Cardiac septum (tissue), 1 donor: ENCODE data around the gene CFAP52. TPM values are rescaled to one million over a fixed set of nuclear protein-coding genes. Genes with fewer than 3 reads are reported as not detected.
"Not testable (repeated sequence)": the region's sequence is repeated elsewhere in the genome, so short reads cannot be mapped to it uniquely, and the experiment has no call there.

Experiments
- DNase-seq: peaks from one replicate; pipeline ENCODE4 v3.0.0-alpha.2; 2020; ENCODE audit warnings: low spot score
- intact Hi-C: fragments of 100-400 bp; cut with DNase I; formaldehyde crosslinking; loops from one replicate; pipeline ENCODE4 v1.14.0; 2022
- total RNA-seq: library from RNA; stranded (reverse); fragmentation: NEBNext Ultra II Directional; extraction: Animal tissue kit (Norgen Biotek cat#: 25700); gene quantifications from one replicate; pipeline ENCODE4 v1.2.1, GENCODE V29; 2021
- donor health status: DM: no; HTN: no; CAD: no.

The CFAP52 gene
- total RNA-seq, 1 donor from 2014 or later: not detected

DNA sequence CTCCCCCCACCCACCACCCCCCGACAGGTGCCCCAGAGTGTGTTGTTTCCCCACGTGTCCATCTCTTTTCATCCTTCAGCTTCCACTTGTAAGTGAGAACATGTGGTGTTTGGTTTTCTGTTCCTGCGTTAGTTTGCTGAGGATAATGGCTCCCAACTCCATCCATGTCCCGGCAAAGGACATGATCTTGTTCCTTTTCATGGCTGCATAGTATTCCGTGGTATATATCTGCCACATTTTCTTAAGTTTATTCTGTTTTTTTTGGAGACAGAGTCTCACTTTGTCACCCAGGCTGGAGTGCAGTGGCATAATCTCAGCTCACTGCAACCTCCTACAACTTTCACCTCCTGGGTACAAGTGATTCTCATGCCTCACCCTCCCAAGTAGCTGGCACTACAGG is 63.9 kb downstream of the CFAP52 start:
- intact Hi-C loops, DNase-seq: not testable (repeated sequence)

DNA sequence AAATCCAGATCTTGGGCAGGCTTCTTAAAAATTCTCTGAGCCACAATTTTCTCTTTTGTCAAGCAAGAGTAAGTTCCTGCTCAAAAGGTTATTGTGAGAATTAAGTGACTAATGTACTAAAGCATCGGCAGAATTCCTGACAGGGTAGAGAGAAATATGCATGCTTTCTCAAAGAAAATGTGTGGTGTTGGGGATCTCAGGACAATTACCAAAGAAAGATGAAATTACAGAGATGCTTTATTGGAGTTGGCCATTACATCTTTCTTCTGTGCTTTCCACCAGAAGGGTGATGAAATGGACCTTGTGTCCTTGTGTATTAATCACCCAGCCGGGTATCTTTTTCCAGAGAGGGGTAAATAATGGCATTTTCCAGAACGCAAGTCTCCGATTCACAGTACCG is 67.2 kb downstream of the CFAP52 start:
- DNase-seq: no peak
- intact Hi-C loops: no loop called here

DNA sequence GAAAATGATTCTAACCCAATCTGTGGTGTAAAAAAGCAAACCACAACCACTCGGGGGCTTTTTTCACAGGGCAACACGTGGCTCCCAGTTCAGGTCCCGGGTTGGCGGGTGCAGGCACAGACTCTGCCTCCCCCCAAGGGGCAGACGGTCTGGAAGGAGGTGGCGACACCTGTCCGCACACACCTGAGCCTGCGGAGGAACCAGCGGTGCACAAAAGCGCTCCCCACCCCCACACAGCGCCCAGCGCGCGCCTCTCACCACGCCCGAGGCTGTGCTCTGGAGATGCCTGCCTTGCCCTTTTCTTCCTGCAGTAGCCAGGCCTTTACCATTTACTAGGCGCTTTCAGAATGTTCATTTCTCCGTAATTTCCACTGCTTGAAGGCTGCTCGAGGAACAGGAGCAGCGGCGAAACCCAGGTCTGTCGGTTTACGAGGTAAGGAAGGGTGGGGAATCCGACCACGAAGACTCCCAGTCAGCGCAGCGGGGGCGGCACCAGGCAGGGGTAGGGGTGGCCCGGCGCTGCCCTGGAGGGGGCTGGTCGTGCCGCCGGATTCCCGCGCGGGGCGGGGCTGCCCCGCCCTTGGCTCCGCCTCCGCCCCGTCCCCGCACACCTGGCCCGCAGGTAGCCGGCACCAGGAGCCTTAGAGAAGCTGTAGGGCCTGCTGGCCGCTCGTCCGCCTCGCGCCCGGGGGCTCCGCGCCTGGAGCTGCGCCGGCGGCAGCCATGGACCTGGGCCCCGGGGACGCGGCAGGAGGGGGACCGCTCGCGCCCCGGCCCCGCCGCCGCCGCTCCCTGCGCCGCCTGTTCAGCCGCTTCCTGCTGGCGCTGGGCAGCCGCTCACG is 68.7 kb downstream of the CFAP52 start, which contains the start of gene USP43:
USP43 (plus strand) TSS at position 608 of the 842 bp plus-strand sequence; CDS start at position 724, 116 bp downstream.
- DNase-seq: no peak
- intact Hi-C loops: no loop called here

DNA sequence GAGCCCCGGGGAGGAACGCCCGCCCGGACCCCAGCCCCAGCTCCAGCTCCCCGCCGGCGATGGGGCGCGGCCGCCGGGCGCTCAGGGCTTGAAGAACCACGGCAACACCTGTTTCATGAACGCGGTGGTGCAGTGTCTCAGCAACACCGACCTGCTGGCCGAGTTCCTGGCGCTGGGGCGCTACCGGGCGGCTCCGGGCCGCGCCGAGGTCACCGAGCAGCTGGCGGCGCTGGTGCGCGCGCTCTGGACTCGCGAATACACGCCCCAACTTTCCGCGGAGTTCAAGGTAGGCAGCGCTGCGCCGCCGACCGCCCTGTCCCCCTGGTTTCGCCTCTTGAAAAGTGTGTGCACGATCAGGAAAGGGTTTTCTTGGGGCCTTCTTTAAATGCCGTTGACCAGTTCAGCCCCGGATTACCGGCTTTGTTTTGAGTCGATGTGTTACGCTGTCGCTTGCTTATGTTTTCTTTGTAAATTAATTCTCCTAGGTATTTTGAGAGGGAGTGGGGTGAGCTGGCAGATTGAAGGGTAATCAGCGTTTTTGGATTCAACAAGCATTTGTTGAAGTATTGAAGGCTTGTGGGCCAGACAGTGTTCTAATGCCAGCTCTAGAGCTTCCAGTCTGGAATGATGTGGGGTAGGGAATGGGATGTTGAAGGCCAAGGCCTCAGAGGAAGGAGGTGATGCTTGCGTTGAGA is 69.6 kb downstream of the CFAP52 start:
- intact Hi-C loops: no loop called here
- DNase-seq: no peak

DNA sequence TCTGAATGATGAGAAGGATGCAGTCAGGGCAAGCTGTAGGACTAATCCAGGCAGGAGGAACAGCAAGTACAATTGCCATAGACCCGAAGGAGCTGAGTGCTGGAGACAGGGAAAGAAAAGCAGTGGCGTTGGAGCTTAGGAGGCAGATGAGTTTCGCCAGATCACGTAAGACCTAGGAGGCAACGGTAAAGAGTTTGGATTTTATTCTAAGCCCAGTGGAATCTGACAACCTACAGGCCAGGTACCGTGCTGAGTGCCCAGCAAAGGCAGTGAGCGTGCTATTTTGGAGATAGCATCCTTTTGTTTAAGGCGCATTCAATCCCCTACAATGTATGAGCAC is 70.1 kb downstream of the CFAP52 start:
- intact Hi-C loops: no loop called here
- no peak for DNase-seq

DNA sequence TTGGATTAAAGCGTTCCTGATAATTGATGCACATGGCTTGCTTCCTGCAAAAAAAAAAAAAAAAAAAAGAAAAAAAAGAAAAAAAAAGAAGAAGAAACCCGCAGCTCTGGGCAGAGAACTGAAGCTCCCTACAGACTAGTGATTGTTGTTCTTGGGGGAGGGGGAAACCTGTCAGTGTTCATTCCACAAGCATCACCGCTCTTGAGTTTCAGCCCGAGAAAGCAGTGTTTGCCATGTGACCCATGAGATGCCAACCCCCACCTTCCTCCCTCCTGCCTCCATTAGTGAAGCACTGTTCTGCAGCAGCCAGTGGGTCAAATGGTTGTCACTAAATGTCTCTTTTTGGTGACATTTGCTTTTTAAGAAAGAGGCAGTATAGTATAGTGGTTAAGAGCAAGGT is 70.6 kb downstream of the CFAP52 start:
- DNase-seq: no peak
- intact Hi-C loops: no loop called here

DNA sequence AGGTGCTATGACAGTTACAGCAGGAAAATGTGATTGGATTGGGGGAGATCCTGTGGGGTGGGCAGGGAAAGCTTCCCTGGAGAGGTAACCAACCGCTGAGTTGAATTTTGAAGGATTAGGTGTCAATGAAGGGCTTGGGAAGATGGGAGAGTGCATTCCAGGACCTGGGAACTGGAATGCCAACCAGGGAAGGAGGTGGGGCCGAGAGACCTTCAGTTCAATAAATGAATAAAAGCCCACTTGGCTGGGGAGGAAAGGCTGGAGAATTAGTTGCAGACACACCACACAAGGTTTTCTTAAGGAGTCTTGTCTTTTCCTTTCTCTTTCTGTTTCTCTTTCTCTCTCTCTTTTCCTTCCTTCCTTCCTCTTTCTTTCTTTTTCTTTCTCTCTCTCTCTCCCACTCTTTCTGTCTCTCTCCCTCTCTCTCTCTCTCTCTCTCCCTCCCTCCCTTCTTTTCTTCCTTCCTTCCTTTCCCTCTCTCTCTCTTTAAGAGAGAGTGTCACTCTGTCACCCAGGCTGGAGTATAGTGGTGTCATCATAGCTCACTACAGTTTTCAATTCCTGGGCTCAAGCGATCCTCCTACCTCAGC is 72.2 kb downstream of the CFAP52 start:
- no peak for DNase-seq
- intact Hi-C loops: no loop called here

DNA sequence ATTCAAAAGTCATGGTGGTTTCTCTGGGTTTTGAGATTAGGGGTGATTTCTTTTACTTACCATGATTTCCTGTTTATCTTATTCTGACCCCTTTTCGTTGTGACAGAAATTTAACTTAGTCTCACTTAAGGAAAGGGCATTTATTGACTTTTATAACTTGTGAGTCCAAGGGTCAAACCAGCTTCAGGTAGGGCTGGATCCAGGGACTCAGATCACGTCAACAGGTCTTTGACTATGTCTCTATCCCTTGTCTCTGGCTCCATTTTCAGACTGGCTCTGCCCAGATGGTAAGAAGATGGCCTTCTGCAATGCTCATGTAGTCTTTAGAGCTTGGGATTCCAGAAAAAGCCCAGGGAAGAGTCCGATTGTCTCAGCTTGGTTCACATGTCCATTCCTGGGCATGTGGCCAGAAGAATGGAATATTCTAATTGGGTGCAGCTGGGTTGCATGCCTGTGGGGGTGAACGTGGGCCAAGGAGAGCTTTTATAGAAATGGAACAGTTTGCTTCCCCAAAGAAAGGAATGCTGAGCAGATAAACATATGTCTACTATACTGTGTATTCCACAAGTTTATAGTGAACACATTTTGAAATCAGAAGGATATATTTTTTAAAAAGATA is 82.3 kb downstream of the CFAP52 start:
- DNase-seq: no peak
- intact Hi-C loops: no loop called here

DNA sequence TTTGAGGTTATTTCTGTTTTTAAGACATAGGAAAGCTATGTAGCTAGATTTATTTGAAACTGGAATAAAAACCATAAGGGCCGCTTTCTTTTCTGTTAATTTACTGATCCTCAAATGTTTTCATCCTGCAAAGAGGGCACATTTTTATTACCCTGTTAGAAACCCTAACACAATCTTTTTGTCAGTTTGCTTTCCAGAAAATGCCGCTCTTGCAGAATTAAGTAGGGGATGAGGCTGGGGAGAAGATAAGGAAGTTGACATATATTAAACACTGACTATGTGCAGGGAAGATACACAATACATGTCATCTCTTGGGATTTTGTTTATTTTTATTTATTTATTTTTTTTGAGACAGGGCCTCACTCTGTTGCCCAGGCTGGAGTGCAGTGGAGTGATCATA is 84.6 kb downstream of the CFAP52 start:
- intact Hi-C loops: no loop called here

DNA sequence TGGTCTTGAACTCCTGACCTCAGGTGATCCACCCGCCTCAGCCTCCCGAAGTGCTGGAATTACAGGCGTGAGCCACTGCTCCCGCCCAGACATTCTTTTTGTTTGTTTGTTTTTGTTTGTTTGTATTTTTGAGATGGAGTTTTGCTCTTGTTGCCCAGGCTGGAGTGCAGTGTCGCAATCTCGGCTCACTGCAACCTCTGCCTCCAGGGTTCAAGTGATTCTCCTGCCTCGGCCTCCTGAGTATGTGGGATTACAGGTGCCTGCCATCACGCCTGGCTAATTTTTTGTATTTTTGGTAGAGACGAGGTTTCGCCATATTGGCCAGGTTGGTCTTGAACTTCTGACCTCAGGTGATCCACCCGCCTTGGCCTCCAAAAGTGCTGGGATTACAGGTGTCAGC is 87.1 kb downstream of the CFAP52 start:
- intact Hi-C loops, DNase-seq: not testable (repeated sequence)

More for the DNA sequence above, 84.6 kb downstream of the CFAP52 start:
- no peak for DNase-seq

DNA sequence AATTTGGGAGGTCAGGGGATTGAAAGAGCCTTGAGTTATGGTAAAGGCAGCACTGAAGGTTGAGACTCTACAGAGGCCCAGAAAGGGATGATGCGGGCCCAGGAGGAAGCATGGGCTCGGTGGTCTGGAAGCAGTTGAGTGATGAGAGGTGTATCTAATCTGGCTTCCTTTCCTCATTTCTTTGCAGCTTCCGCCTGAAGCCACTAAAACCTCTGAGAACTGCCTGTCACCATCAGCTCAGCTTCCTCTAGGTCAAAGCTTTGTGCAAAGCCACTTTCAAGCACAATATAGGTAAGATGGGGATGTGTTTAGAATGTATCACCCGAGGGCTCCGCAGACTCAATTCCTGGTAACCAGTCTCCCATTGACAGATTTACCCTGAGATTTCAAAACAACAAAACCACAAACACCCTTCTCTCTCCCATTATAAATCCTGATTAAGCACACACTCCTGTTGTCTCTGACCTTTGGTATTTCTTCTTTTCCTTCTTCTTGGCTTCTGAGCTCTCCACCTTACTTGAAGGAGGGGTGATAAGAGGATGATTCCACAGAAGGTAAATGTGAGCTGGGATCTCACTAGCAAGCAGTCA is 90.1 kb downstream of the CFAP52 start:
- DNase-seq: no peak
- intact Hi-C loops: no loop called here

DNA sequence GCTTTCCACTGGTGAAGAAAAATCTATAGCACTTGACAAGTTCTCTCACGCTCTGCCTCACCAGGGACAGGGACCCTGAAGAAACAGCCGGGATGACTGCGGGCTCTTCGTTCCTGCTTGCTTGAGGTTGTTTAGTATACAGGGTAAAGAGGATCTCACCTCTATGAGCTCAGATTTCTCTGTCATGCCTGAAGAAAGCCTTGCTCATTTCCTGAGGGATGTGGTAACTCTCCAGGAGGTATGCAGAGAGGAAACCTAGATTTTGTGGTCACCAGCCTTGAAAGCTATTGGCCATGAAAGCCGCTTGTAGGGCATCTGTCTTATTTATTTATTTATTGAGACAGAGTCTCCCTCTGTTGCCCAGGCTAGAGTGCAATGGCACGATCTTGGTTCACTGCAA is 92.1 kb downstream of the CFAP52 start:
- intact Hi-C loops: no loop called here
- DNase-seq: no peak

DNA sequence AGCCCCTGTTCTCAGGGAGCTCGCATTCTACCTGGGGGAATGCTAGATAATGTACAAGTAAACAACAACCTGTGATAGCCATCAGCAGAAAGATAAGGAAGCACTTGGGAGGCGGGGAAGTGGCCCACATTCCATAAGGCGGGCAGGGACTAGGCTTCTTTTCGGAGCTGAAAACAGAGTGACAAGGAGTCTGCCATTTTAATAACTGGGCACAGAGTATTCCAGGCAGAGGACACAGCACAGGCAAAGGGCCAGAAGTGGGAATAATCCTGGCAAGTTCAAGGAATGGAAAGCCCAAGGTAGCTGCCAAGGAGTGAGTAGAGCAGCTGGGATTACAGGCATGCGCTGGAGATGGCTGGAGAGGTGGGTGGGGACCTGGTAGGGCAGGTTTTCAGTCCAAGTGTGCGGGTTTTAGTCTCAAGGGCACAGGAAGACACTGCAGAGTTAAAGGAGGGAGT is 93.1 kb downstream of the CFAP52 start:
- intact Hi-C loops: no loop called here
- no peak for DNase-seq

DNA sequence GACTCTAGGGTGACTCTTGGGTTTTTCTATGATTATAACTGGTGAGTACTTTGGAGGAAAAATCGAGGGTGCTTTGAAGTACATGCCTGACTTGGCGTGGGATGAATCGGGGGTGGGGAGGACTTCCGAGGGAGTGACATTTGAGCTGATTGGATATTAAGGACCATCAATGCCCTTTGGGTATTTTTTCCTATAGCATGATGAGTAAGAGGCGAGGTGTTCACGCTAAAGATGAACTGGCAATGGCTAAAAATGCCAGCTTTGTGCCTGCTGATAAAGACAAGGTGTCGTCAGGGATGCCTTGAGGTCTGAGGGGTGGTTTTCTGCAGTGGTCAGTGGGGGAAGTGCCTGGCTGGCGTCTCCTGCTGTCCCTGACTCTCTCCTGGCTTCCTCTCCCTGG is 94.2 kb downstream of the CFAP52 start:
- intact Hi-C loops: no loop called here
- no peak for DNase-seq

DNA sequence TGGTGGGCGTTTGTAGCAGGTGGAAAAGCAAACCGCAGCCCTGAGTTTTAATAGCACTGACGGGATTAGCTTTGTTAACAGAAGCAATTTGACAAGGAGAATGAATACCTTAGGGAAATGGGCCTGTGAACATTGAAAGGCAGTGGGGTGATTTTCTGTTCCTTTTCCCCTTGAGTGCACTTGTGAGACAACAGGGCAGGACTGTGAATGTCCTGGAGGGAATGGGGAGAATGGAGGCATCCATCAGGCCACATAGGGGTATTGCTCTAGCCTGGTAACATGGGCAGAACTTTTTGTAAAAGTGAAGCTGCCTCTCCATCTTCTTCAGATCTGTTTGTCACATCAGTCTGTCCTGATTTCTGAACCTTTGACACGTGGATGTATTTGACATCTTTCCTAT is 95.1 kb downstream of the CFAP52 start:
- DNase-seq: no peak
- intact Hi-C loops: no loop called here

DNA sequence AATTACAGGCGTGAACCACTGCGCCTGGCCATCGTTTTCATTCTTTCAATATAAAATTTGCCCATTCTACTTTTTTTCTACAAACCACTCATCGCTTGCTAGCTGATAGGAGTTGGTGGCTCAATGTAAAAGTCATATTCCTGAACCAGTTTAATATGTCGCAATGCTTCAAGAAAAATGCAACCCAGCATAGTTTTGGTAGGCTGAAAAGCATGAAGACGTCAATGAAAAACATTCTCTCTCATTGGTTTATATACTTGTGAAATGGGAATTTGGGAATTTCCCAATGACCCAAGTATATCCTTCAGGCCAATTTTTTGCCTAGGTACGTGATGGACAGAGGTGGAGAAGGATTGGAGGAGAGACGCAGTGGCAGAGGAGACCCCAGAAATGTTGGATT is 95.8 kb downstream of the CFAP52 start:
- DNase-seq: no peak
- intact Hi-C loops: no loop called here

DNA sequence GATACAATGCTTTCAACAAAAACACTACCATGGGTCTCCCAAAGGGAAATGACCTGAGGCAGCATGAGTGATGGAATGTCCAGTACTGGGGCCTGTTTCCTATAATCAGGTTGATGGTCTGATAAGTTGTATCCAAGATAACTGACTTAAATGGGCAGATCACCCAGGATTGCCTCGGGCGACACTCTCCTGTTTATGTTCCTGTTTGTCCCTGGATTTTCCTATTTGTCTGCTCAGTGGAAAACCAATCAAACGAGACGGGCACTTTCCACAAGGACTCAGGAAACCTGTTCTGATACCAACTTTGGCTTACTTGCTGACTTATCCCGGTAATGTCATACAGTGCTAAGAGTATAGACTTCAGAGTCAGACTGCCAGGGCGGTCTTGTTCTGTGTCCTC is 96.2 kb downstream of the CFAP52 start:
- intact Hi-C loops: no loop called here
- DNase-seq: no peak

DNA sequence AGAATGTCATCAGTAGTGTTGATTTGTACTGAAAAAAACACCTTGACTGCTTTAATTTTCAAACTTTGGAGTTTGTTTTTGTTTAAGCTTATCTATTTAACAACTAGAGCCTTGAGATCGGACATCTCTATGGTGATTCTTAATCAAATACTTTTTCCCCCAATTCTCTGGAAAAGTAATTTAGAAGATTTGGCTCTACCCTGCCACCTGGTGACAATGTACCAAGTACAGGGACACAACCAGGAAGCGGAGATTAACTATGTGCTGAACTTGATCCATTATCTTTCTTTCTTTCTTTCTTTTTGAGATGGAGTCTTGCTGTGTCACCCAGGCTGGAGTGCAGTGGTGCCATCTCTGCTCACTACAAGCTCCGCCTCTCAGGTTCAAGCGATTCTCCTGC is 99.6 kb downstream of the CFAP52 start:
- DNase-seq: no peak
- intact Hi-C loops: no loop called here

DNA sequence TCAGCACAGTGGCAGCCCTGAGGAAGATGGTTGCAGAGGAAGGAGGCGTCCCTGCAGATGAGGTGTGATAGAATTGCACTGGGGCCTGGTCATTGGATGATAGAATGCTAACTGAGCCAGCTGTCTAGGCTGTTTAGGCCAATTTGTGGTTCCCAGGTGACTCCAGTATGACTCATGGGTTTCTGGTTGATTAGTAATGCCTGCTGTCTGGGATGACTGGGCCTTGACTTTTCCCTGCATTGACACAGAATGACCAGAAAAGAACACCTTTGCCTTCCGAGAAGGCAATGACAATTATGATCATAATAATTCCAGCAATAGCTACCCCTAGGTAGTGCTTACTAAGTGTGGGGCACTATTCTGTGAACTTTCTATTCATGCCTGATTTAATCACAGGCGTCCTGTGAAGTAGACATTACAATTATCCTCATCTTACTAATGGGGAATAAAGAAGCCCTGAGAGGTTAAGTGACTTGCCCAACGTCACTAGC is 100.4 kb downstream of the CFAP52 start:
- DNase-seq: no peak
- intact Hi-C loops: no loop called here

DNA sequence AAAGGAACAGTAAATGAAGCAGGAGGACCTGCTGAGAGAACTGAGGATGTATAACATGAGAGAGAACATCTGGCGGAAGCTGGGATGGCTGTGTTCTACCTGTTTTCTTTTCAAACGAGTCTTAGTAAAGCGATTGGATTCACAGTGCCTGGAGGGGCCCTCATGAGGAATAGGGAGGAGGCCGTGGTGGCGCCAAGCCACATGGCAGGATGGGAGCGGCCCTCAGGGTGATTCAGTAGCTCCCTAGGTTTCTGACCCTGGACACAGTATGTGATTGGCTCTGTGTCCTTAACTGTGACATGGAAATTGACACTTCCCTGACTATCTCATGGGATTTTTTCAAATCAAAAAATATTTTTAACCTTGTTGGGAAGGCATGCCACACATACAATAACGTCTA is 101.0 kb downstream of the CFAP52 start:
- intact Hi-C loops: no loop called here
- DNase-seq: no peak
